Limb (tissue), 2 donors: ENCODE data around the gene OR8K1.

Experiments
- DNase-seq, 2 donors: peaks; one replicate each; pipeline ENCODE4 v3.0.0-alpha.2; 2016; ENCODE audit errors: extremely low spot score in 2 of 2

The OR8K1 gene

GRCh38 chr11:56345739-56346138 is at the start of gene OR8K1:
Gene OR8K1 (plus strand): TSS chr11:56346039. CDS start chr11:56346039, 0 bp downstream.
- no peak for DNase-seq

GRCh38 chr11:56296898-56297297 is 48.9 kb upstream of the OR8K1 start:
- DNase-seq, result no peak

GRCh38 chr11:56307836-56308235 is 38.0 kb upstream of the OR8K1 start:
- DNase-seq, result no peak

GRCh38 chr11:56314844-56315243 is 31.0 kb upstream of the OR8K1 start, which contains the start of gene OR8K3:
Gene OR8K3 (plus strand): TSS chr11:56315144. CDS start chr11:56318307, 3,163 bp downstream.
- DNase-seq, result no peak

- DNase-seq, result no peak
Observed at GRCh38 chr11:56331861-56332491, 13.9 kb upstream of the OR8K1 start.

- no peak for DNase-seq
Observed at GRCh38 chr11:56333156-56333555, 12.7 kb upstream of the OR8K1 start.

GRCh38 chr11:56340289-56340688 is 5.5 kb upstream of the OR8K1 start:
- no peak for DNase-seq

- no peak for DNase-seq
Observed at GRCh38 chr11:56353991-56354390, 8.2 kb downstream of the OR8K1 start, which contains the start of gene OR8J1. Gene OR8J1 (plus strand): TSS chr11:56354291. CDS start chr11:56360247, 5,956 bp downstream.

- no peak for DNase-seq
Observed at GRCh38 chr11:56375324-56375723, 29.5 kb downstream of the OR8K1 start, which contains the start of gene OR8U1. Gene OR8U1 (plus strand): TSS chr11:56375624. CDS start chr11:56375624, 0 bp downstream.

GRCh38 chr11:56380120-56380519 is 34.3 kb downstream of the OR8K1 start:
- no peak for DNase-seq

- DNase-seq, result no peak
Observed at GRCh38 chr11:56394381-56394780, 48.5 kb downstream of the OR8K1 start.

- no peak for DNase-seq
Observed at GRCh38 chr11:56396047-56396446, 50.2 kb downstream of the OR8K1 start.
